ENCODE results near the gene AMMECR1. TPM values are rescaled to one million over a fixed set of nuclear protein-coding genes. Genes with fewer than 3 reads are reported as not detected.

AMMECR1 gene
- total and polyA plus RNA-seq, 2 of the 13 experiments (the other 11 are each of a cell fraction or from before 2014, with no cell fraction given), result 3.1 to 7.5 TPM

- TF ChIP-seq MNT (IDR thresholded peaks at IDR 0.05) (no peak), ZNF282 (IDR thresholded peaks at IDR 0.05; ENCODE audit: partially characterized antibody) (no peak), ZNF101 (CRISPR knock-in tag; IDR thresholded peaks at IDR 0.05; ENCODE audit: borderline replicate concordance, low read depth) (no peak), NR2F1 (CRISPR knock-in tag; IDR thresholded peaks at IDR 0.05) (no peak), CAMTA2 (CRISPR knock-in tag; IDR thresholded peaks at IDR 0.05; ENCODE audit: borderline replicate concordance) (no peak), NFE2 (CRISPR knock-in tag; IDR thresholded peaks at IDR 0.05) (no peak), POLR2AphosphoS5 (IDR thresholded peaks at IDR 0.05; ENCODE audit: low read depth, low read length) (no peak), SCMH1 (CRISPR knock-in tag; IDR thresholded peaks at IDR 0.05; ENCODE audit: borderline replicate concordance) (no peak), KLF12 (CRISPR knock-in tag; IDR thresholded peaks at IDR 0.05; ENCODE audit: borderline replicate concordance) (no peak), HNF1B (CRISPR knock-in tag; IDR thresholded peaks at IDR 0.05) (no peak), SRF (IDR thresholded peaks at IDR 0.05; ENCODE audit: low read depth, low read length) (no peak)
Measured at GRCh38 chrX:110183314-110183713, 134.6 kb downstream of the AMMECR1 start (continued).

GRCh38 chrX:110182865-110183264, 135.0 kb downstream of the AMMECR1 start:
- Histone ChIP-seq H3K9ac (ENCODE audit: insufficient read depth, low read depth, low read length) (no peak overlapping the region), H3K36me3 (replicated peaks in 1 of 2; ENCODE audit: control insufficient read depth in 1 of 2, insufficient read depth in 2 of 2, low read length in 2 of 2) (no peaks in the 10 kb centered on the region), H2AFZ (ENCODE audit: low read length) (no peak overlapping the region), H3K79me2 (ENCODE audit: insufficient read depth, low read length) (no peaks in the 10 kb centered on the region), H4K20me1 (ENCODE audit: insufficient read depth, low read length) (no peaks in the 10 kb centered on the region), H3K4me3 (replicated peaks in 1 of 3; ENCODE audit: insufficient read depth in 1 of 3, low read depth in 2 of 3, low read length in 3 of 3) (no peak overlapping the region), H3K9me3 (ENCODE audit: low read length) (no peaks in the 10 kb centered on the region), H3K27me3 (ENCODE audit: control insufficient read depth in 1 of 2, insufficient read depth in 2 of 2, low read length in 2 of 2) (no peaks in the 10 kb centered on the region), H3K4me2 (ENCODE audit: low read depth, low read length) (no peak overlapping the region), H3K27ac (ENCODE audit: extremely low read length, insufficient read depth, low read length) (no peak overlapping the region), H3K4me1 (ENCODE audit: insufficient read depth, low read length) (no peaks in the 10 kb centered on the region)
- CTCF ChIA-PET (ENCODE audit: low intra/inter-chr PET ratio, low total read pairs), result no interaction called here
- DNase-seq (ENCODE audit: low spot score) (no peak), FAIRE-seq (no peak), ATAC-seq (no peak)
- in situ Hi-C loops (cut with HindIII; ENCODE audit: extremely low pct_ligation_motif_present, low pct_unique_long_range_greater_than_20kb) (no loop called here), intact Hi-C loops (cut with micrococcal nuclease; ENCODE audit: unreplicated experiment) (no loop called here)
- 97% methylated on average over 3 of the region's 6 CpGs for WGBS (ENCODE audit: low lambda C conversion rate)
- BruUV-seq (replicated peaks), result no TSS peak
- POLR2A ChIA-PET, result no interaction called here
- TF ChIP-seq ZNF646 (CRISPR knock-in tag; IDR thresholded peaks at IDR 0.05) (no peak), KDM5B (CRISPR knock-in tag; IDR thresholded peaks at IDR 0.05; ENCODE audit: borderline replicate concordance) (no peak)

All from HepG2 (cell line).